Liver (tissue), 9 donors: ENCODE data around the gene NAV2. TPM values are rescaled to one million over a fixed set of nuclear protein-coding genes. Genes with fewer than 3 reads are reported as not detected.

Source experiments
- DNase-seq: peaks from one replicate; pipeline ENCODE4 v3.0.0-alpha.2; 2017; ENCODE audit warnings: low spot score
- H3K27ac ChIP-seq, 2 donors: one replicate each; pipeline ENCODE4 v1.7.0; 2013; ENCODE audit warnings: inconsistent platforms in 2 of 2, low read length in 2 of 2, control low read depth in 1 of 2, low read depth in 1 of 2, mild to moderate bottlenecking in 1 of 2
- H3K27me3 ChIP-seq, 4 donors: one replicate each; pipeline versions ENCODE4 v1.6.1 to v1.7.0; 2013; ENCODE audit warnings: low read length in 3 of 4, inconsistent platforms in 1 of 4, mild to moderate bottlenecking in 1 of 4, moderate library complexity in 1 of 4; ENCODE audit not compliant: control insufficient read depth in 4 of 4, insufficient read depth in 4 of 4
- H3K36me3 ChIP-seq, 4 donors: one replicate each; pipeline versions ENCODE4 v1.6.1 to v1.7.0; 2013; ENCODE audit warnings: low read length in 3 of 4, mild to moderate bottlenecking in 3 of 4, low read depth in 1 of 4, moderate library complexity in 1 of 4; ENCODE audit not compliant: control insufficient read depth in 4 of 4, insufficient read depth in 3 of 4
- H3K4me1 ChIP-seq, 4 donors: one replicate each; pipeline versions ENCODE4 v1.6.1 to v1.7.0; 2013; ENCODE audit warnings: low read length in 3 of 4, mild to moderate bottlenecking in 3 of 4, moderate library complexity in 1 of 4; ENCODE audit not compliant: control insufficient read depth in 4 of 4, insufficient read depth in 4 of 4
- H3K4me3 ChIP-seq, 3 donors: one replicate each; pipeline versions ENCODE4 v1.6.1 to v1.7.0; 2013; ENCODE audit warnings: low read length in 3 of 3, control low read depth in 1 of 3, low read depth in 1 of 3, mild to moderate bottlenecking in 1 of 3
- H3K9ac ChIP-seq, 2 donors: one replicate each; pipeline ENCODE4 v1.7.0; 2013; ENCODE audit warnings: low read length in 2 of 2, mild to moderate bottlenecking in 2 of 2, moderate library complexity in 2 of 2, control low read depth in 1 of 2, low read depth in 1 of 2
- H3K9me3 ChIP-seq, 4 donors: one replicate each; pipeline versions ENCODE4 v1.6.1 to v1.7.0; 2013; ENCODE audit warnings: low read length in 3 of 4; ENCODE audit not compliant: control insufficient read depth in 4 of 4
- ATF3 ChIP-seq: IDR thresholded peaks from 2 replicates; pipeline ENCODE4 v1.6.1; 2016; ENCODE audit warnings: antibody characterized with exemption
- FOXA2 ChIP-seq: IDR thresholded peaks from 2 replicates; pipeline ENCODE4 v1.6.1; 2016; ENCODE audit warnings: antibody characterized with exemption
- HNF4A ChIP-seq, 2 donors: conservative IDR thresholded peaks; 2 replicates each; pipeline ENCODE4 v1.6.1; 2016; ENCODE audit warnings: antibody characterized with exemption in 2 of 2, mild to moderate bottlenecking in 2 of 2
- HNF4G ChIP-seq: IDR thresholded peaks from 2 replicates; pipeline ENCODE4 v1.6.1; 2016; ENCODE audit warnings: antibody characterized with exemption
- JUND ChIP-seq, 2 donors: IDR thresholded peaks; 2 replicates each; pipeline ENCODE4 v1.6.1; 2016; ENCODE audit warnings: antibody characterized with exemption in 2 of 2
- NR2F2 ChIP-seq: IDR thresholded peaks from 2 replicates; pipeline ENCODE4 v1.6.1; 2016; ENCODE audit warnings: antibody characterized with exemption
- RAD21 ChIP-seq, 2 donors: IDR thresholded peaks; 2 replicates each; pipeline ENCODE4 v1.6.1; 2016; ENCODE audit warnings: antibody characterized with exemption in 2 of 2, mild to moderate bottlenecking in 2 of 2
- REST ChIP-seq: IDR thresholded peaks from 2 replicates; pipeline ENCODE4 v1.6.1; 2016; ENCODE audit warnings: antibody characterized with exemption, mild to moderate bottlenecking
- RXRA ChIP-seq, 2 donors: IDR thresholded peaks; 2 replicates each; pipeline ENCODE4 v1.6.1; 2017 to 2018; ENCODE audit warnings: antibody characterized with exemption in 2 of 2, mild to moderate bottlenecking in 1 of 2
- SP1 ChIP-seq: IDR thresholded peaks from 2 replicates; pipeline ENCODE4 v1.6.1; 2018; ENCODE audit warnings: antibody characterized with exemption, mild to moderate bottlenecking
- TAF1 ChIP-seq: conservative IDR thresholded peaks from 2 replicates; pipeline ENCODE4 v1.6.1; 2016; ENCODE audit warnings: antibody characterized with exemption, mild to moderate bottlenecking
- YY1 ChIP-seq: IDR thresholded peaks from 2 replicates; pipeline ENCODE4 v1.6.1; 2016; ENCODE audit warnings: antibody characterized with exemption, mild to moderate bottlenecking
- WGBS: extraction: QIAGEN DNeasy Blood & Tissue Kit; methylation state at CpG from one replicate; pipeline ENCODE4 v1.1.7; 2013; 5-methylcytosine and 5-hydroxymethylcytosine counted together
- polyA plus RNA-seq, 2 donors: library from polyadenylated mRNA; stranded (reverse) in 1 of 2; unstranded in 1 of 2; fragments of 200-250 nt in 1 of 2; fragments of >200 nt in 1 of 2; fragmentation: Nextera tagmentation in 1 of 2; extraction: Ambion mirVana in 1 of 2; gene quantifications; one replicate each; pipeline versions ENCODE4 v1.2.1 to v1.2.3, GENCODE V29; 2013 to 2015
- total RNA-seq, 2 donors: library from RNA; depleted of rRNA; stranded (reverse); fragments of >200 nt; gene quantifications; one replicate each; pipeline ENCODE4 v1.2.3, GENCODE V29; 2014
- TF ChIP-seq, protein P1 (sequence below): IDR thresholded peaks from 2 replicates; pipeline ENCODE4 v1.6.1; 2016; ENCODE audit warnings: antibody characterized with exemption
- TF ChIP-seq, protein P2 (sequence below): fragments of 150-350 bp; IDR thresholded peaks from 2 replicates; pipeline ENCODE4 v1.5.1; 2017; ENCODE audit warnings: improper control_type of control experiment, low read depth, low read length; ENCODE audit not compliant: missing input control
- donor health status: healthy.
- donor health status: healthy.
- donor health status: healthy.
- donor health status: healthy.
- donor health status: healthy.

The NAV2 gene
- total and polyA plus RNA-seq, 4 donors: 6.3 to 20.5 (median 11.6) TPM

DNA sequence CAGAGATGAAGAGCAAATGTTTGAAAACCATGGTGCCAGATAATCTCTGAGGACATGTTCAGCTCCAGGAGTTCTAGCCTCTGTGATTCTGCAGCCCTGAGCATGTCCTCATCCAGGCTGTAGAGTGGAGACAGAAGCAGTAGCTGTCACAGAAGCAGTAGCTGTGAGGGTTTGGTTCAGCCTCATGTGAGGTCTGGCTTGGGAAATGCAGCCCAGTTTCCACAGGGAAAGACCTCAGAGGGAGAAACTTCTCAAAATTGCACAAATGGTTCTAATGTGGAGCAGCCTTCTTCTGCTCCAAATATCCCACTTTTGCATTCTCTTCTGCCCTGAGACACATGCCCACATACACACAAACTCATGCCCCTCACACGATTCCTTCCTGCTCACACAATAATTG lies 399.2 kb downstream of the NAV2 start (continued):
- TF ChIP-seq, protein P1, sequence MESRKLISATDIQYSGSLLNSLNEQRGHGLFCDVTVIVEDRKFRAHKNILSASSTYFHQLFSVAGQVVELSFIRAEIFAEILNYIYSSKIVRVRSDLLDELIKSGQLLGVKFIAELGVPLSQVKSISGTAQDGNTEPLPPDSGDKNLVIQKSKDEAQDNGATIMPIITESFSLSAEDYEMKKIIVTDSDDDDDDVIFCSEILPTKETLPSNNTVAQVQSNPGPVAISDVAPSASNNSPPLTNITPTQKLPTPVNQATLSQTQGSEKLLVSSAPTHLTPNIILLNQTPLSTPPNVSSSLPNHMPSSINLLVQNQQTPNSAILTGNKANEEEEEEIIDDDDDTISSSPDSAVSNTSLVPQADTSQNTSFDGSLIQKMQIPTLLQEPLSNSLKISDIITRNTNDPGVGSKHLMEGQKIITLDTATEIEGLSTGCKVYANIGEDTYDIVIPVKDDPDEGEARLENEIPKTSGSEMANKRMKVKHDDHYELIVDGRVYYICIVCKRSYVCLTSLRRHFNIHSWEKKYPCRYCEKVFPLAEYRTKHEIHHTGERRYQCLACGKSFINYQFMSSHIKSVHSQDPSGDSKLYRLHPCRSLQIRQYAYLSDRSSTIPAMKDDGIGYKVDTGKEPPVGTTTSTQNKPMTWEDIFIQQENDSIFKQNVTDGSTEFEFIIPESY: no peak

- H3K9ac ChIP-seq: no peak overlapping the region
- H3K27me3 ChIP-seq: no peaks in the 10 kb centered on the region
- no peaks in the 10 kb centered on the region for H3K9me3 ChIP-seq
- TF ChIP-seq RXRA (IDR thresholded peaks at IDR 0.05): no peak
- TF ChIP-seq SP1: no peak
- TF ChIP-seq NR2F2: no peak
- TF ChIP-seq ATF3: no peak
- no peak for TF ChIP-seq JUND (IDR thresholded peaks at IDR 0.05)
- TF ChIP-seq, protein P2, sequence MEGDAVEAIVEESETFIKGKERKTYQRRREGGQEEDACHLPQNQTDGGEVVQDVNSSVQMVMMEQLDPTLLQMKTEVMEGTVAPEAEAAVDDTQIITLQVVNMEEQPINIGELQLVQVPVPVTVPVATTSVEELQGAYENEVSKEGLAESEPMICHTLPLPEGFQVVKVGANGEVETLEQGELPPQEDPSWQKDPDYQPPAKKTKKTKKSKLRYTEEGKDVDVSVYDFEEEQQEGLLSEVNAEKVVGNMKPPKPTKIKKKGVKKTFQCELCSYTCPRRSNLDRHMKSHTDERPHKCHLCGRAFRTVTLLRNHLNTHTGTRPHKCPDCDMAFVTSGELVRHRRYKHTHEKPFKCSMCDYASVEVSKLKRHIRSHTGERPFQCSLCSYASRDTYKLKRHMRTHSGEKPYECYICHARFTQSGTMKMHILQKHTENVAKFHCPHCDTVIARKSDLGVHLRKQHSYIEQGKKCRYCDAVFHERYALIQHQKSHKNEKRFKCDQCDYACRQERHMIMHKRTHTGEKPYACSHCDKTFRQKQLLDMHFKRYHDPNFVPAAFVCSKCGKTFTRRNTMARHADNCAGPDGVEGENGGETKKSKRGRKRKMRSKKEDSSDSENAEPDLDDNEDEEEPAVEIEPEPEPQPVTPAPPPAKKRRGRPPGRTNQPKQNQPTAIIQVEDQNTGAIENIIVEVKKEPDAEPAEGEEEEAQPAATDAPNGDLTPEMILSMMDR: no peak
- no peak for TF ChIP-seq HNF4G
- TF ChIP-seq FOXA2: no peak
- TF ChIP-seq TAF1: no peak
- no peak for TF ChIP-seq REST
- TF ChIP-seq RAD21 (IDR thresholded peaks at IDR 0.05): no peak
- no peak for TF ChIP-seq HNF4A (conservative IDR thresholded peaks at IDR 0.05)
- no peak for TF ChIP-seq YY1
- TF ChIP-seq, protein P1: no peak
- no peaks in the 10 kb centered on the region for H3K4me1 ChIP-seq
- no peak overlapping the region for H3K4me3 ChIP-seq
- peaks cover 2 to 44% (median 36%) of the 10 kb centered on the region in 4 donors for H3K36me3 ChIP-seq
- no peak overlapping the region for H3K27ac ChIP-seq
- 81% methylated on average over 15 of the region's 15 CpGs for WGBS
- DNase-seq: no peak
These were observed 399.9 kb downstream of the NAV2 start for GRCh38 chr11:20112291-20113148.
